Choroid plexus epithelial cell (primary cell): ENCODE results near the gene NR2F2.

ENCODE experiments used
- DNase-seq: peaks from one replicate; pipeline ENCODE4 v3.0.0-alpha.2; 2010; ENCODE audit warnings: low read depth
- H3K4me3 ChIP-seq: 2 replicates; pipeline ENCODE4 v1.5.1; 2011; ENCODE audit warnings: low read depth, mild to moderate bottlenecking, control low read depth, low read length, moderate library complexity
- TF ChIP-seq, protein P1 (sequence below): conservative IDR thresholded peaks from 2 replicates; pipeline ENCODE4 v1.5.1; 2011; ENCODE audit warnings: low read depth, mild to moderate bottlenecking, control low read depth, inconsistent platforms, low read length, moderate library complexity

Gene NR2F2

DNA sequence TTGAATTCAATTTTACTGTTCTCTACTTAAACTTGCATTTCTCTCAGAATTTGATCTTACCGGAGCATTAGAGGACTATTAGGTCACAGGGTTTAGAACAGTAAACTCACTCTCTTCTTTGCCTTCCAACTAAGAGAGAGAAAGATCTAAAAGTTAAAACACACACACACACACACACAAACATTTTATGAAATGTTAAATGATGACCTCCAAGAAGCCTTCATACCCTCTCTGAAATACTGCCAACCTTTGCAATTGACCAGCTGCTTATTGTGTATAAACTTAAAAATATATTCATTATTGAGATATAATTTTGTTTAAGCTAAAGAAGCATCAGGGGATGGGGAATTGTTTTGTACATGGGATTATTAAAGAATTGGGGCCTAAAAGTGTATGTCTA is 15.5 kb upstream of the NR2F2 start:
- H3K4me3 ChIP-seq, result no peak overlapping the region
- no peak for DNase-seq
- TF ChIP-seq, protein P1, sequence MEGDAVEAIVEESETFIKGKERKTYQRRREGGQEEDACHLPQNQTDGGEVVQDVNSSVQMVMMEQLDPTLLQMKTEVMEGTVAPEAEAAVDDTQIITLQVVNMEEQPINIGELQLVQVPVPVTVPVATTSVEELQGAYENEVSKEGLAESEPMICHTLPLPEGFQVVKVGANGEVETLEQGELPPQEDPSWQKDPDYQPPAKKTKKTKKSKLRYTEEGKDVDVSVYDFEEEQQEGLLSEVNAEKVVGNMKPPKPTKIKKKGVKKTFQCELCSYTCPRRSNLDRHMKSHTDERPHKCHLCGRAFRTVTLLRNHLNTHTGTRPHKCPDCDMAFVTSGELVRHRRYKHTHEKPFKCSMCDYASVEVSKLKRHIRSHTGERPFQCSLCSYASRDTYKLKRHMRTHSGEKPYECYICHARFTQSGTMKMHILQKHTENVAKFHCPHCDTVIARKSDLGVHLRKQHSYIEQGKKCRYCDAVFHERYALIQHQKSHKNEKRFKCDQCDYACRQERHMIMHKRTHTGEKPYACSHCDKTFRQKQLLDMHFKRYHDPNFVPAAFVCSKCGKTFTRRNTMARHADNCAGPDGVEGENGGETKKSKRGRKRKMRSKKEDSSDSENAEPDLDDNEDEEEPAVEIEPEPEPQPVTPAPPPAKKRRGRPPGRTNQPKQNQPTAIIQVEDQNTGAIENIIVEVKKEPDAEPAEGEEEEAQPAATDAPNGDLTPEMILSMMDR, result no peak

DNA sequence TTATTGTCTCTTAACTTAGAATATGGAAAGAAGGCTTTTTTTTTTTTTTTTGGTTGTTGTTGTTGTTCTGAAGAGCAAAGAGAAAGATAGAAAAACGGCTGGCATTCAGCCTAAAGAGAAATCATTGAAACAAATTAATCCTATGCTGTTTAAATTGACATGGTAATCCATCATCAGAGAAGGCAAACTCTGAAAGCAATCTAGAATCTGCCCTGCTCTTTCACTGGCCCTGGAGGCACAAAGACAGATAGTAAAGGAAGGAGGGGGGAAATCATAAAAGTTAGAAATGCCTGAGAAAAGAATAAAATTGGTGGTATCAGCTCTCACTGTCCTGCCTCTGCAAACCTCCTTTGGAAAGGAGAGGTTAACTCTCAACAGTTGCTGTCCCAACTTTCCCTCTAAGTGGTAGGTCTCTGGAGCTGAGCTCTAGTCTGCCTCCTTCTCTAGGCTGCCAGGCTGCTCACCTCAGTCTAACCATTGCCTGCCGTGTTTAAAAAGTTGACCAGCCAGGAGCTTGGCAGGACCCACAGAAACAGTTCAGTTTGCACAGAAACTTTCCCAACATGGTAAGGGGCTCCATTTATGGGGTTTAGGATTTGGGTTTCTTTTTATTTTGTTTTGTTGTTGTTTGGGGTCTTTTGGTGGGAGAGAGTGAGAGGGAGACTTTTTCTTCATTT is 13.4 kb upstream of the NR2F2 start:
- TF ChIP-seq, protein P1, result no peak
- DNase-seq, result no peak
- no peak overlapping the region for H3K4me3 ChIP-seq

DNA sequence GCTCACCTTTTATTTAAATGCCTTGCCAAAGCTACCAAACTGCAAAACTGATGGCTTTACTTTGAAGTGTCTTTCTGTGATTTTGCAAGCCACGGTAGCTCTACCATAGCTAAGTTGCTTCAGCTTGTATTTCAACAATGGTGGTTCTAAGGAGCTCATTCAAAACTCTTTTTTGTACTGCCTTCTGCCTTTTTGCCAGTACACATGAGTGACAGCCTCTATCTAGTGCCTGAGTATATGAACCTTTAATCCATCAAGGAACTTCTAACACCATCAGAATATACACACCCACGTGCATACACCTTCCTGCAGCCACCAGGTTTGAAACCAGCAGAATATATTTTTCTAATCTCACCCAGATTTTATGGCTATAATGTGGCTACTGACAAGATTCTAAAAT is 10.4 kb upstream of the NR2F2 start:
- TF ChIP-seq, protein P1, result no peak
- no peak overlapping the region for H3K4me3 ChIP-seq
- no peak for DNase-seq

DNA sequence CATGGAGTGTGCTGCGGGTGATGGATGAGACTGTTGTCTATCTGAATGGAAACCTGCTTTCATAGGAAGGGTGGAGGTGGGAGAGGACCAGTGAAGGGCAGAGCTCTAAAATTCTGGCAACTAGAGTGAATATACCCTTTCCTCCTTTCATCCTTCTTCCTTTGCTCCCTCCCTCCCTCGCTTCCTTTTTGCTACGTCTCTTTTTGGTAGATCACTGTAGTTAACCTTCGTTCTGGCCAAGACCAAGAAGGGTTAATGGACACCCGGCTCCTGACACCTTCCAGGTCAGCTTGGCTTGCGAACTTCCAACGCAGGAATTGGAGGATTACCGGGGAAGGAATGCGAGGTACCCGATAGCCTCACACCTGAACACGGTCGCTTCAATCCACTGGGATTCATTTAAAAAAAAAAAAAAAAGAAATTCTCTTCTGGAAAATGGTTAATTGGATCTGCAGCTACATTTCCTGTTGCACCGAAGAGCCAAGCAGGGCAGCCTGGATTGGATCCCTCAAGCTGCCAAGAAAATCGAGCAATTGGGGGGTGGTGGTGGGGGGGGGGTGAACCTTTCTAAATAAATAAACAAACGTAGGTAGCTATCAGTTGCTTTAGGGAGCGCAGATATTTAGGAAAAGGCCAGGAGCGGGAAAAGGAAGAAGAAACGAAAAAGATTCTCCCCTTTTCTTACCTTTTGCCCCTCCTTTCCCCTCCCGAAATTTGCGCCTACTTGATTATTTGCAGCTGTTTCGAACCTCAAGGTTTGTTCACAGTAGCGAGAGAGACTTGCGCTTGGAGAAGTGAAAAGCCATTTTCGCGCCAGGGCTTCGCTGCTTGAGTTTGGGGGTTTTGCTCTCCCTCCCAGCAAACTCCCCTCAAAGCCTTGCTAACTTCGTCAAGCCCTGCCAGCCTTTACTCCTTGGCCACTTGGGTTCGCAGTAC is 9.5 kb upstream of the NR2F2 start:
- DNase-seq, result peak; percentile 69
- TF ChIP-seq, protein P1, result no peak
- H3K4me3 ChIP-seq, result peak overlapping the region; percentile 55

DNA sequence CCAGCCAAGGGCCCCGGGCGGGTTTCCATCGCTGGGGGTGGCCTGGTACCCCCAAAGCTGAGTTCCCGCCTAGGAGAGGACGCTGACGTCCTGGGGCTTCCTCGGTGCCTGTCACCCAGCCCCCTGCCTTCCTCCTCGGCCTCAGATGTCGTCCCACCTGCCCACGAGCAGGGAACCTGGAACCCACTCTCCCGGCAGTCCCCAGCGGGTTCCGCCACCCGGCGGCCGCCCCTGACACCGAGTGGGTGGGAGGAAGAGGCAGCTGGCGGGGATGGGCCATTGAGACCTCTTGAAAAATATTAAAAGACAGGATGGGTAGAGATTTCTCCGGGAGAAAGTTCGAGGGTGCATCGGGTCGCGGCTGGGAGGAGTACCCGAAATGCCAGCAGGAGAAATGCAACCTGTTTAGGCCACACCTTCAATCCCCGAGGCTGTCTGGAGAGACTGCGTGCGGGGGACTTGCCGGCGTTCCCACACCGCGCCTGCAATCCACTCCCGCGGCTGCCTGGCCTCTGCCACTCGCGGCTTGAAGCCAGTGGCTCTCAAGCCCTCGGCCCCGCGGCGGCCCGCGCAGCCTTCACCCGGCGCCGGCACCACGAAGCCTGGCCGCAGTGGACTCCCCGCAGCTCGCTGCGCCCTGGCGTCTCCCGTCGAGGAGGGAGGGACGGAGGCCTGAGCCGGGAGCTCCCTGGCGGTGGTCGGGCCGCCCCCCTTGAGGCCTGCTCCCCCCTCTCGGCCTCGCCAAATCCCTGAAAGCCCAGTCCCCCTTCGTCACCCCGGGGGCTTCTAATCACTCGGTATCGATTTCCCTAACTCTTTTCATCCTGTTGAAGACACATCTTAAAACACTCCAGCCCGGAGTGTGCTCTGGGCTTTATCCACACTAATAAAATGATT is 8.6 kb upstream of the NR2F2 start:
- peak overlapping the region; percentile 55 for H3K4me3 ChIP-seq
- TF ChIP-seq, protein P1, result peak; percentile 33
- DNase-seq, result peak; percentile 65

DNA sequence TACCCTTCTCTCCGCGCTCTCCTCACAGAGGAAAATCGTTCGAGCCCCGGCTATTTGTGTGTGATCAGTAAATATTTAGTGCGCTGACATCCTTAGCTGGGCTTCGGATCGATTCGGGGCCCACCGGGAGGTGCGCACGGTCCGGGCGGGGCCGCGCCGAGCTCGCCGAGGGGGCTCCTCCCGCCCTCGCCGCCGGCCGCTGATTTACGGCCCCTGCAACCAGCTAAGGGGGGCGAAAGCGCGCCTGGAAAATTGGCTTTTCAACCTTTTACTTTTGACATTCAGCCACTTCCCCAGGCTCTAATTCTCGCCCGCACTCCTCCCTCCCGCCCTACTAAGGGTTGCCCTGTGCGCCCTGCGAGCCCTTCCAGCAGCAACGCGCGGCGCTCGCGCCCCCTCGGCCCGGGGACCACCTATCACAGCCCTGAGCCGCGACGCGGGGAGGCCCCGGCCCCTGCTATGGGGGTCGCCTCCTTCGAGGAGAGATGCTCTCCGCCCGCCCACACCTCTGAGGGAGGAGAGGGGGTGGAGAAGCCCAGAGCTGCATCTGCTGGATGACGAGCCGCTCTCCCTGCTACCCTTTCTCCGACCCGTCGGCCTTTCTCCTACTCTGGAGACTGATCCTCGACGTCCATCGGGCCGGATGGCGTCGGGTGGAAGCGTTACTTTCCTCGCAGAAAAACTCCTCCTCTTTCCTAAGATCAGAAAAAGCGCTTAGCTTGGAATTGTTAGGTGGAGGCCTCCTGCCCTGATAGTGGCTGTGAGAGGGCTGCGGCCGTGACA is 7.8 kb upstream of the NR2F2 start:
- DNase-seq, result peak; percentile 54

More for the DNA sequence above, 7.8 kb upstream of the NR2F2 start:
- TF ChIP-seq, protein P1, result no peak
- peak overlapping the region; percentile 55 for H3K4me3 ChIP-seq
